Lung microvascular endothelial cell (primary cell): ENCODE data around the gene XAB2. TPM values are rescaled to one million over a fixed set of nuclear protein-coding genes. Genes with fewer than 3 reads are reported as not detected.

ENCODE experiments used
- DNase-seq, 2 donors: peaks; one replicate each; pipeline versions ENCODE4 v3.0.0 to v3.0.0-alpha.2; 2010; ENCODE audit warnings: low read depth in 2 of 2
- total RNA-seq: library from RNA; depleted of rRNA; stranded (reverse); fragments of >200 nt; gene quantifications from 2 replicates; pipeline ENCODE4 v1.2.1, GENCODE V29; 2014

Gene XAB2
- total RNA-seq = 15.7 and 17.3 TPM in 2 replicates

- peak; percentile 99 for DNase-seq
These were observed at the start of gene XAB2, which contains the start of gene PET100 for GRCh38 chr19:7629347-7630054. TSS of gene XAB2 (minus strand) at chr19:7629545. CDS start at chr19:7629527, 18 bp downstream. TSS of gene PET100 (plus strand) at chr19:7629793. CDS start at chr19:7629834, 41 bp downstream.

- DNase-seq = no peak
These were observed 48.4 kb upstream of the XAB2 start for GRCh38 chr19:7677669-7678311.

- DNase-seq = no peak
These were observed 47.5 kb upstream of the XAB2 start, which contains the start of gene MCEMP1 for GRCh38 chr19:7676854-7677253. TSS of gene MCEMP1 (plus strand) at chr19:7677090. CDS start at chr19:7677121, 31 bp downstream.

GRCh38 chr19:7676376-7676775 lies 47.0 kb upstream of the XAB2 start:
- DNase-seq = no peak

GRCh38 chr19:7674010-7675005 lies 45.0 kb upstream of the XAB2 start:
- DNase-seq = peak; percentile 21 to 58

GRCh38 chr19:7672522-7672921 lies 43.2 kb upstream of the XAB2 start:
- no peak for DNase-seq

GRCh38 chr19:7670790-7671189 lies 41.4 kb upstream of the XAB2 start:
- no peak for DNase-seq

GRCh38 chr19:7670150-7670783 lies 40.9 kb upstream of the XAB2 start:
- no peak for DNase-seq

- DNase-seq = no peak
These were observed 40.3 kb upstream of the XAB2 start for GRCh38 chr19:7669641-7670040.

- DNase-seq = no peak
These were observed 39.5 kb upstream of the XAB2 start, which contains the start of gene RETN for GRCh38 chr19:7668842-7669241. TSS of gene RETN (plus strand) at chr19:7669049. CDS start at chr19:7669327, 278 bp downstream.

GRCh38 chr19:7665076-7665475 lies 35.7 kb upstream of the XAB2 start:
- peak in 1 of 2 donors; percentile 38 for DNase-seq

- no peak for DNase-seq
These were observed 34.4 kb upstream of the XAB2 start for GRCh38 chr19:7663706-7664105.

GRCh38 chr19:7662657-7663056 lies 33.3 kb upstream of the XAB2 start:
- DNase-seq = no peak

- no peak for DNase-seq
These were observed 32.6 kb upstream of the XAB2 start for GRCh38 chr19:7661744-7662538.

- no peak for DNase-seq
These were observed 28.9 kb upstream of the XAB2 start for GRCh38 chr19:7658219-7658686.

- DNase-seq = no peak
These were observed 27.9 kb upstream of the XAB2 start for GRCh38 chr19:7657131-7657751.

GRCh38 chr19:7655581-7655980 lies 26.2 kb upstream of the XAB2 start:
- DNase-seq = no peak

GRCh38 chr19:7654401-7654800 lies 25.1 kb upstream of the XAB2 start:
- no peak for DNase-seq

GRCh38 chr19:7652061-7652641 lies 22.8 kb upstream of the XAB2 start:
- peak; percentile 59 to 71 for DNase-seq
